ENCODE results near the gene SNAP91. TPM values are rescaled to one million over a fixed set of nuclear protein-coding genes. Genes with fewer than 3 reads are reported as not detected.

Gene SNAP91
- total and polyA plus RNA-seq, 2 donors (not counting 3 experiments of a cell fraction or from before 2014, with no cell fraction given), result 1.3 to 1.5 TPM

DNA sequence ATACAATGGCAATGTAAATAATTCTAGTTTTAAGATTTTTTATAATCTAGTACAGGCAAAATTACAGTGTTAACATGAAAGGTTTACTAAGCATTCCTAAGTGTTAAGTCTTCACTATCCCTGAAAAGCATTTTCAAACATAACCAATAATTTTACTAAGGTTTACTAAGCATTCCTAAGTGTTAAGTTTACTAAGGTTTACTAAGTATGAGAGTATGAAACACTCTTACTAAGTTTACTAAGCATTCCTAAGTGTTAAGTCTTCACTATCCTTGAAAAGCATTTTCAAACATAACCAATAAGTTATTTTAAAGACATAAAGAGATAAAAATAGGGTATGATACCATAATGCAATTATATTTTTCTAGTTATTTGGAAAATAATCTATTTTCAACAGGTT lies 114.0 kb downstream of the SNAP91 start:
- Histone ChIP-seq H3K27me3 (ENCODE audit: control insufficient read depth in 2 of 2, insufficient read depth in 2 of 2, low read length in 2 of 2) (no peaks in the 10 kb centered on the region), H4K20me1 (replicated peaks; ENCODE audit: control insufficient read depth, extremely low read depth, insufficient read depth, low read length) (no peaks in the 10 kb centered on the region), H3K9me1 (replicated peaks; ENCODE audit: control insufficient read depth, extremely low read depth, insufficient read depth, low read length) (no peaks in the 10 kb centered on the region), H3K36me3 (ENCODE audit: control insufficient read depth in 2 of 2, extremely low read depth in 1 of 2, insufficient read depth in 2 of 2, low read length in 2 of 2) (no peaks in the 10 kb centered on the region), H3K4me3 (replicated peaks in 1 of 3; ENCODE audit: insufficient read depth in 1 of 3, low read depth in 1 of 3, low read length in 3 of 3) (no peak overlapping the region), H3K4me1 (ENCODE audit: control insufficient read depth, extremely low read depth, insufficient read depth, low read length) (no peaks in the 10 kb centered on the region), H3K9me3 (replicated peaks; ENCODE audit: control insufficient read depth, insufficient read depth, low read length) (no peaks in the 10 kb centered on the region), H3K79me2 (ENCODE audit: control insufficient read depth, insufficient read depth, low read length) (no peaks in the 10 kb centered on the region), H3K4me2 (ENCODE audit: insufficient read depth, low read length) (no peak overlapping the region), H2AFZ (ENCODE audit: low read depth, low read length) (no peak overlapping the region), H3K9ac (replicated peaks; ENCODE audit: extremely low read depth, insufficient read depth, low read length) (no peak overlapping the region), H3K27ac (ENCODE audit: insufficient read depth, low read depth, low read length) (no peak overlapping the region)
- DNase-seq (ENCODE audit: low read depth, low spot score) (no peak), FAIRE-seq (no peak)
- intact Hi-C loops (cut with micrococcal nuclease) (no loop called here), dilution Hi-C loops (cut with MboI; ENCODE audit: extremely low pct_ligation_motif_present, low sequenced_read_pairs) (no loop called here)
- ChIA-PET CTCF (no interaction called here), POLR2A (no interaction called here)
- TF ChIP-seq, protein P1, sequence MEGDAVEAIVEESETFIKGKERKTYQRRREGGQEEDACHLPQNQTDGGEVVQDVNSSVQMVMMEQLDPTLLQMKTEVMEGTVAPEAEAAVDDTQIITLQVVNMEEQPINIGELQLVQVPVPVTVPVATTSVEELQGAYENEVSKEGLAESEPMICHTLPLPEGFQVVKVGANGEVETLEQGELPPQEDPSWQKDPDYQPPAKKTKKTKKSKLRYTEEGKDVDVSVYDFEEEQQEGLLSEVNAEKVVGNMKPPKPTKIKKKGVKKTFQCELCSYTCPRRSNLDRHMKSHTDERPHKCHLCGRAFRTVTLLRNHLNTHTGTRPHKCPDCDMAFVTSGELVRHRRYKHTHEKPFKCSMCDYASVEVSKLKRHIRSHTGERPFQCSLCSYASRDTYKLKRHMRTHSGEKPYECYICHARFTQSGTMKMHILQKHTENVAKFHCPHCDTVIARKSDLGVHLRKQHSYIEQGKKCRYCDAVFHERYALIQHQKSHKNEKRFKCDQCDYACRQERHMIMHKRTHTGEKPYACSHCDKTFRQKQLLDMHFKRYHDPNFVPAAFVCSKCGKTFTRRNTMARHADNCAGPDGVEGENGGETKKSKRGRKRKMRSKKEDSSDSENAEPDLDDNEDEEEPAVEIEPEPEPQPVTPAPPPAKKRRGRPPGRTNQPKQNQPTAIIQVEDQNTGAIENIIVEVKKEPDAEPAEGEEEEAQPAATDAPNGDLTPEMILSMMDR (IDR thresholded peaks at IDR 0.05; ENCODE audit: extremely low read depth in 1 of 2, insufficient read depth in 1 of 2, low read depth in 1 of 2, low read length in 2 of 2), result no peak
- TF ChIP-seq POLR2A (IDR thresholded peaks at IDR 0.05; ENCODE audit: low read depth, low read length), result no peak
- TF ChIP-seq JUN (IDR thresholded peaks at IDR 0.05; ENCODE audit: borderline replicate concordance, insufficient read depth, insufficient read length, low read depth), result no peak
- no peak for TF ChIP-seq GATA2 (IDR thresholded peaks at IDR 0.05; ENCODE audit: insufficient read depth, insufficient read length, low read depth, low read length)
- no peak for TF ChIP-seq POLR2AphosphoS5 (IDR thresholded peaks at IDR 0.05; ENCODE audit: insufficient read depth, low read depth, low read length)
- BruUV-seq (replicated peaks), result no TSS peak

DNA sequence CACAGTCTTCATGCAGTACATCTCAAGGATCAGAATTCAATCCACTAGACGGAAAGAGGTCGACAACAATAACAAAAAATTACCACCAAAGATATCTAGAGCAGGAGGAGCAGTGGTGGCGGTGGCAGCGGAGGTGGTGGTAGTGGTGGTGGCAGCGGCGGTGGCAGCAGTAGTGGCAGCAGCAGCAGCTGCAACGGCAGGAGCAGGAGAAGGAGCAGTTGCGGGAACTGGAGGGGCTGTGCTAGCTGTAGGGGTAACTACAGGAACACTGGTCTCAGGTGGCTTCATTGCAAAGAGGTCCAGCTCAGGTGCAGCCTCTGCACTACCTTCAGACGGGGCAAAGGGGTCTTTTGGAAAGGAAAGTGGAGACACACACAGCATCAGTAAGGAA lies 115.5 kb downstream of the SNAP91 start:
- TF ChIP-seq POLR2AphosphoS5 (IDR thresholded peaks at IDR 0.05; ENCODE audit: insufficient read depth, low read depth, low read length) (no peak), POLR2A (IDR thresholded peaks at IDR 0.05; ENCODE audit: low read depth, low read length) (no peak), EZH2 (IDR thresholded peaks at IDR 0.05; ENCODE audit: borderline replicate concordance, low read depth, low read length, severe bottlenecking) (no peak), GATA2 (IDR thresholded peaks at IDR 0.05; ENCODE audit: insufficient read depth, insufficient read length, low read depth, low read length) (no peak), MYC (IDR thresholded peaks at IDR 0.05; ENCODE audit: low read depth, low read length) (no peak), JUN (IDR thresholded peaks at IDR 0.05; ENCODE audit: borderline replicate concordance, insufficient read depth, insufficient read length, low read depth) (no peak)
- TF ChIP-seq, protein P2, sequence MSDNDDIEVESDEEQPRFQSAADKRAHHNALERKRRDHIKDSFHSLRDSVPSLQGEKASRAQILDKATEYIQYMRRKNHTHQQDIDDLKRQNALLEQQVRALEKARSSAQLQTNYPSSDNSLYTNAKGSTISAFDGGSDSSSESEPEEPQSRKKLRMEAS (IDR thresholded peaks at IDR 0.05; ENCODE audit: insufficient read depth, insufficient read length), result no peak
- H3K36me3 ChIP-seq (ENCODE audit: control insufficient read depth in 2 of 2, extremely low read depth in 1 of 2, insufficient read depth in 2 of 2, low read length in 2 of 2), result no peaks in the 10 kb centered on the region
- no TSS peak for BruUV-seq (replicated peaks)
- ChIA-PET CTCF (interaction anchor here (1.1 kb wide), 1 partner anchor 11 kb away, joined by 4 read pairs; no protein-coding TSS in a partner anchor), POLR2A (no interaction called here)
- no peaks in the 10 kb centered on the region for H3K79me2 ChIP-seq (ENCODE audit: control insufficient read depth, insufficient read depth, low read length)
- no peaks in the 10 kb centered on the region for H4K20me1 ChIP-seq (replicated peaks; ENCODE audit: control insufficient read depth, extremely low read depth, insufficient read depth, low read length)
- no peaks in the 10 kb centered on the region for H3K9me3 ChIP-seq (replicated peaks; ENCODE audit: control insufficient read depth, insufficient read depth, low read length)
- H2AFZ ChIP-seq (ENCODE audit: low read depth, low read length), result no peak overlapping the region
- no peak overlapping the region for H3K27ac ChIP-seq (ENCODE audit: insufficient read depth, low read depth, low read length)
- no peak overlapping the region for H3K4me2 ChIP-seq (ENCODE audit: insufficient read depth, low read length)
- H3K9ac ChIP-seq (replicated peaks; ENCODE audit: extremely low read depth, insufficient read depth, low read length), result no peak overlapping the region
- DNase-seq (ENCODE audit: low read depth, low spot score), result no peak
- dilution Hi-C loops (cut with MboI; ENCODE audit: extremely low pct_ligation_motif_present, low sequenced_read_pairs) (no loop called here), intact Hi-C loops (cut with micrococcal nuclease) (no loop called here)
- no peaks in the 10 kb centered on the region for H3K27me3 ChIP-seq (ENCODE audit: control insufficient read depth in 2 of 2, insufficient read depth in 2 of 2, low read length in 2 of 2)
- FAIRE-seq, result no peak
- no peak overlapping the region for H3K4me3 ChIP-seq (replicated peaks in 1 of 3; ENCODE audit: insufficient read depth in 1 of 3, low read depth in 1 of 3, low read length in 3 of 3)
- H3K9me1 ChIP-seq (replicated peaks; ENCODE audit: control insufficient read depth, extremely low read depth, insufficient read depth, low read length), result no peaks in the 10 kb centered on the region
- H3K4me1 ChIP-seq (ENCODE audit: control insufficient read depth, extremely low read depth, insufficient read depth, low read length), result no peaks in the 10 kb centered on the region
